HG02884 (cell line): ENCODE results near the gene ASB4.
"Not testable (repeated sequence)": the region's sequence is repeated elsewhere in the genome, so short reads cannot be mapped to it uniquely, and the experiment has no call there.

Experiments used
- ATAC-seq: cut with Tn5 transposase; IDR thresholded peaks from one replicate; pipeline ENCODE4 v1.9.1; 2021; ENCODE audit warnings: mild to moderate bottlenecking, moderate library complexity; ENCODE audit not compliant: unreplicated experiment

The ASB4 gene

DNA sequence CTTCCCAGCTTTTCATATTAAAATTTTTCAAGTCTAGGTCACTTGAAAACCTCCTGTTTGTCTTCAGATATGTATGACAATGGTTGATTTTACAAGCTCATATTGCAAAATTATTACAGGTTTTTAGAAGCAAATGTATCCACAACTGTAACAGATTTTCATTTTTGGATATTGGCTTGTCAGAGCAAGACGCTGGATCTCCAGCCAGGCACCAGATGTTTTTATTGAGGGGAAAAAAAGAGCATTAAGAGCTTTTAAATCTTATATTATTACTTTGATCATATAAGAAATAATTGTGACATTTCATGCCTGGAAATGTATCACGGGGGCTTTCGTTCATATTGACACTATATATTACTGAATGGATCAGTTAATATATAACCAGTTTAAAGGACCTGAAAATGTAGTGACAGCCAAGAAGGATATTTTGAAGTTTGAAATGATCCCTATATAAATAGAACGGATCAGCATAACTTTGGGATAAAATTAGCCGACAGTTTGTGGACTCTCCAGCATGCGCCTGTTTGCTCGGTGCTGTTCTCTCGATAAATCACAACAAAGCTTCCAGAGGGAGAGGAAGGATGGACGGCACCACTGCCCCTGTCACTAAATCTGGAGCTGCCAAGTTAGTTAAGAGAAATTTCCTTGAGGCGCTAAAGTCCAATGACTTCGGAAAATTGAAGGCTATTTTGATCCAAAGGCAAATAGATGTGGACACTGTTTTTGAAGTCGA, at the start of gene ASB4:
TSS of gene ASB4 (plus strand) at position 553 of the 733 bp plus-strand sequence. CDS start at position 582, 29 bp downstream.
- ATAC-seq = no peak

- no peak for ATAC-seq
These were observed 49.3 kb upstream of the ASB4 start for GRCh38 chr7:95436407-95436806.

DNA sequence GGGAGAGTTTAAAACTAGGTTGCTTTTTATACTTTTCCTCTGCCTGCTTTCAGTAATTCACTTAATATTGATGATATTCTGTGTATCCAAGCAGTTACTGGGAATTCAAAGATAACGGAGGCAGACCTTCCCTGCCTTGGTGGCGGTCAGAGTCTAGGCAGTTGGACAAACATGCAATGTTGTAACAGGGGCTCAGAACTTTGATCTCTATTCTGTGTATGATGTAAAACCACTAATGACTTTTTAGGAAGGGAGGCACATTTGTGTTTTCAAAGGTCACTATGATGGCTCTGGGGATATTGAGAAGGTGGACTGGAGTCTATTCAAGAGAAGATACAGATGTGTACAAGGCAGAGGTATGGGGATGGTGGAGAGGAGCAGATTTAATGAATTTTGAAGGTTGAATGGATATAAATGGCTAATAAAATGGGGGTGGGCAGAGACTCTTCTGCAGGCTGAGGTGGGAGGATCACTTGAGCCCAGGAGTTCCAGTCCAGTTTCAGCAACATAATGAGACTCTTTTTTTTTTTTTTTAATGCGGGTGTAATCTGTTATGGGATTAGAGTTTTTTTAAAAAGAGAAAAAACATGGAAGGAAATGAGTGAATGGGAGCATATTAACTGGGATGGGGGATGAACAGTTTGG, 45.2 kb upstream of the ASB4 start:
- no peak for ATAC-seq

- ATAC-seq = no peak
These were observed 44.5 kb upstream of the ASB4 start for GRCh38 chr7:95441042-95441823.

DNA sequence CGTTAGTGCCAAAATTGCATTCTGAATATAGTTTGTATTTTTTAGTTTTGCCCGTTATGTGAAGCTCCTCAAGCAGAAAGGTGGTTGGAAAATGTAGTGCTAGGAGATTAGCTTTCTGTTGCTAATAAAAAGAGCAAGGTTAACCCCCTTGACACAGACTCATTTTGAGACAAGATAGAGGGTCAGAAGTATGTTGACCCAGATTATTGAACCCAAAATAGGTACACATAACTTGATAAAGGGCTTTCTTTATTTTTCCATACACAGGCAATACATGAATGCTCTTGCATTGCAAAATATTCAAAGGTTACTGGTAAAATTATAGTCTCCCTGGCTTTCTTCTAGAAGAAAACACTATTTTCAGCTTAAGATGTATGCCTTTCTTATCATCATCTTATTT, 40.9 kb upstream of the ASB4 start:
- no peak for ATAC-seq

DNA sequence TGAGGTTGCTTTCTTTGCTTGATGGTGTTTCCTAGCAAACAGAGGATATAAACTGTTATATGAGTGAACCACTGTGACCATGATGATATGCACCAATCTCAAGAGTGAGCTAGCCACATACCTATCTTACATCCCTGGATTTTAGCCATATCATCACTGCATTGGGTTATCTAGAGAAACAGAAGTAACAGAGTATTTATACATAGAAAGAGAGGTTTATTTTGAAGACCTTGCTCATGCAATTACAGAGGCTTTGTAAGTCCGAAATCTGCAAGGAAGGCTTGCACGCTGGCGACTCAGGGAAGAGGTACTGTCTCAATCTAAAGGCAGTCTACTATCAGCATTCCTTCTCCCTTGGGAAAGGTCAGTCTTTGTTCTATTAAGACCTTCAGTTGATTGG, 39.1 kb upstream of the ASB4 start:
- no peak for ATAC-seq

DNA sequence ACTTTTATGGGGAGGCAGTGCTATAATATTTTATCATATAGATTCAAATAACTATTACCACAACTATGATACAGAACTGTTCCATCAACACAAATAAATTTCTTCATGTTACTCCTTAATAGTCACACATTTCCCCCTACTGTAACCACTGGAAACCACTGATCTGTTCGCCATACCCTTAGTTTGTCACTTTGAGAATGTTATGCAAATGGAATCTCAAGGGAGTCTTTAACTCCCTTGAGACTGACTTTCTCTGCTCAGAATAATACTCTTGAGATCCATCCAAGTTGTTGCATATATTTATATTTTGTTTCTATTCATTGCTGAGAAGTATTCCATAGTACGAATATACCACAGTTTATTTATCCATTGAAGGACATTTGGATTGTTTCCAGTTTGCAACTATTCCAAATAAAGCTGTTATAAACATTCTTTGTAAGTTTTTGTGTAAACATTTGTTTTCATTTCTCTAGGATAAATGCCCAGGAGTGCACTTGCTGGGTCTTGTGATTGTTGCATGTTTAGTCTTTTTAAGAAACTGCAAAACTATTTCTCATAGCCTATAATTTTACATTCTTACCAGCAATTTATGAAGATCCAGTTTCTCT, 31.2 kb upstream of the ASB4 start:
- peak; percentile 60 for ATAC-seq

DNA sequence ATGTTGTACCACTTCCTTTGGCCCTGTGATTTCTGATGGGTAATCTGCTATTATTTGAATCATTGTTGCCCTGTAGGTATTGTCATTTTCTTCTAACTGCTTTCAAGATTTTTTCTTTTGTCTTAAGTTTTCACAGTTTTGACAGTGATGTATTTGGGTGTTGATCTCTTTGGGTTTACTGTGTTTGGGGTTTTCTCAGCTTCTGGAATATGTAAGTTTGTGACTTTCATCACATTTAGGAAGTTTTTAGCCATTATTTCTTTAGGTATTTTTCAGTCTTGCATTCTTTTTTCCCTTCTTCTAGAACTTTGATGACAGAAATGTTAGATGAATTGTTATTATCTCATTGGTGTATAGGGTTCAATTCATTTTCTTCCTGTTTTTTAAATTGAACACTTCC, 27.8 kb upstream of the ASB4 start:
- ATAC-seq = no peak

GRCh38 chr7:95460653-95461052, 25.1 kb upstream of the ASB4 start:
- ATAC-seq = not testable (repeated sequence)

- ATAC-seq = no peak
These were observed 17.7 kb upstream of the ASB4 start for GRCh38 chr7:95467912-95468607.

- ATAC-seq = no peak
These were observed 16.6 kb upstream of the ASB4 start for GRCh38 chr7:95469187-95469586.

DNA sequence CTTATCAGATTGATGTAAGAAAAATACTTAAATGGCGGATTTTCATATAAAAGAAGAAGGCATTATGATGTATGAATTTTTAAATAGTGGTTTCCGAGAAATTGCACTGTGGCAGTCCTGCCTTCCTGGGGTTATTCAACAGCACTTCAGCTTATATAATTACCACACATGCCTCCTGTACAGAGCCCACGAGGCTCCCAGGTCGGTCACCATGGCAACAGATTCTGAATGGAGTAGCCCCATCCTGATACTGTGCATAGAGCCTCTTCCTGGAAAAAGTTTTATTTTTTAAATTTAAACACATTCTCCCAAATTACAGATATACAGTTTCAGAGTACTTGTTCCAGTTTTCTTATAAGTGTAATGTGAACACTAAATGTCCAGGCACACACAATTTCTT, 15.9 kb upstream of the ASB4 start:
- ATAC-seq = no peak

GRCh38 chr7:95470452-95470851, 15.3 kb upstream of the ASB4 start:
- peak; percentile 99 for ATAC-seq

- ATAC-seq = no peak
These were observed 14.7 kb upstream of the ASB4 start for GRCh38 chr7:95471071-95471470.

DNA sequence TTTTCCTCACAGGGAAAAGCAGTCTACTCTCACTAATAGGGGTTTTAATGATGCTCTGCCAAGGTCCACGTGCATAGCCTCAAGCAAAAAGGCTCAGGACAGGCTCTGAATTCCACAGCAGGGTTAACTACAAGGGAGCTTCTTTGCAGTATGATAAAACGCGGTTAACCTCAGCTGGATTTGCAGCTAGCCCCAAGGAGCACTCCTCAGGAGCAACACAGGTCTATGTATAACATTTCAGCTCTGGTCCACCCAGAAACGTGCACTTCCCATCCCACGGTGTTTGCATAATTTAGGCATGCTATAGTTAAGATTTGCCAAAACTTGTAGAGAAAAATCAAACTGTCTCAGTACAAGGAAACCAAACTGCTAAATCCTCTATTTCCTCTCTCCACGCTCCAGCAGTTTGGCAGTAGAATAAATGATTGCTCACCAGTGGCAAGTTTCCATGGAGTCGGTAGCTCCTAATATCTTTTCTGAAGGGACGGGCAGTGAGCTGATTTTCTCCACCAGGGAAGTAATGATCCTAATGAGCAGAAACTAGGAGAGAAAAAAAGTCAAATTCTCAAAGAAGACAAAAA, 13.1 kb upstream of the ASB4 start:
- no peak for ATAC-seq

DNA sequence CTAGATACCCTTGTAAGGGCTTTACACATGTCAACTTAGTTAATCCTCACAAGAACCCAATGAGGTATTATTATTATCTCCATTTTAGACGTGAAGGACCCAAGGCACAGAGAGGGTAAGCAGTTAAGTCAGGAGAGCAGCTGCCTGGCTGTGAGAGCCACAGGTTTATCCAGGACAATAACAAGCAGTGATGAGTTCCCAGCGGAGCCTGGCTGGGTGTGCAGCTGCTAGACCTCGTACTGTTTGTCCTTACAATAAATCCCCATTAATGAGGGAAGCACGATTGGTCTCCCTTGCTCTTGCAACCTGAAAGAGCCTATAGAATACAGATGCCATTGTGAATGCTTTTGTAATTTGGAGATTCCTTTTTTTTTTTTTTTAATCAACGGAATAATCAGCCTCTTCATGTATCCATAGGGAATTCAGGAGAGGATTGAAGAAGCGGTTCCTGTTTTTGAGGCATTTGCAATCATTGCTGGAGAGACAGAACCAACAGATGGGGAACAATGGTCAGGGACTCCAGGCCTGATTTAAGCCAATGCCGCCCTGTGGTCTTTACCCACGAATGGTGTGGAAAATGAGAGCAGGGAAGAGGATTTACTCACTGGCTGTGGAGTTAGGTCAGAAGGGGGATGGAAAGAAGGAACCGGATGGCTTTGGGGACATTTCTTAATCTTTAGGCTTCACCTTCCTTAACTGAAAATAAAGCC, 12.3 kb upstream of the ASB4 start:
- no peak for ATAC-seq

DNA sequence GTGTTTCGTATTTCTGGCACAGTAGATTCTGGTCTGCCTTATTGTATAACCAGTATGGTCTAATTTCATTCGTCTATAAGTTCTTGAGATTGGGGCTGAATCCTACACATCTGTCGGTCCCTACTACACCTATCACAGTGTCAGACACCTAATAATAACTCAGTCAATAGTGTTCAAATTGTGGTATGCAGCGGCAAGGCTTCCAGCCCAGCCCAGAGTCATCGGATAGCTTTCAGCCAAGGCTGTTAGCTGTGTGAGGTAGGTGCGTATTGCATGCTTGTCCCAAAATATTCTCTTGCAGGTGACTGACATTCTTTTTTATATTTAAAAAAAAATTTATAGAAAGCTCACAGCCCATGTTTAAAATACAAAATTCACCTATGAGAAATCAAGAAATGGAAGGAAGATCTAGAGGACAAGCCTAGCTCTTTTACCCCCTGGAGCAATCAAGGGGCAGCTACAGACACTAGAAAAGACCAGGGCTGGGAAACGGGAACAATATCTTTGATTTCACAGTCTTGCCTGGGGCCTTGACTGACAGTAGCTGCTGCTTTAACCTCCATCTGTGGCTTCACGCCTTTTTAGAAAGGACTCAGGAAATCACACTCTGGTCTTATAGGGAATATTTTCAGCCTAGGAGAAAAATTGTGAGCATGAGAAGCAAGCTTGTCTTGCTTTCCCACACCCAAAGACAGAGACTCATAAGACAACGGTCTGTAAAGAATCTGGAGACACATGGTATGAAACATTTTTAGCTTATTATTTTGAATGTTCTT, 9.5 kb upstream of the ASB4 start:
- no peak for ATAC-seq

DNA sequence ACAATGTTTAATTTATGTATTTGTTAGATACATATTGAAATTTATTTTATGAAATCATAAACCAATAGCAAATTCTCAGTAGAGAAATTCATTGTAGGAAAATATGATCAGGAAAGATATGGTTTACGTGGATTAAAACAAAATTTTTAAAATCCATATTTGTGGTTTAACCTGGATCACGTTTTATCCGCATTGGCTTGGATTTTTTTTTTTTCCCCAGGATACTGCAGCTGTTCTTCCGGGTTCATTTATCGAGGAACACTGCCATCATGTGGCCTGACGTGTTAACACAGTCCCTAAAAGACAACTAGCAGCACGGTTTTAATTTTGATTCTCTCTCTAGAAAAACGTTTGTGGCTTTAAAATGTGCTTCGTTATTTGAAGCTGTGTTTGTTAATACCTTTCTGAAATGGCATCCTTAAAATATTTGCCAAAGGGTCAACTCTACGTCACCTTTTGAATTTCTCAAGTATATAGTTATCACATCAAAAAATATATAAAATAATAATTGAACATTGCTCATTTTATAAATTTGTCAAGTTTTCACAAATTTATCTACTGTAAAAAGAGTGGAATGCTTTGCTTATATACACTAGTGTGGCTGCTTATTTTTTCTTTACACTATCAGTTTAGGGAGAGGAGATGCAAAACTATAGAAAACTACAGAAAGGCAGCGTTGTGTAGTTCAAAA, 8.7 kb upstream of the ASB4 start:
- peak; percentile 63 for ATAC-seq
